Endothelial cell of umbilical vein (primary cell): ENCODE data around the gene APOL4. TPM values are rescaled to one million over a fixed set of nuclear protein-coding genes. Genes with fewer than 3 reads are reported as not detected.

ENCODE experiments used
- BruUV-seq: library from RNA; stranded (reverse); fragments of 400-500 nt; replicated peaks from 2 replicates; lab custom pipeline; 2021; lab: Mats Ljungman, UMichigan
- CTCF ChIA-PET: fragments of 300-600, 350-600 bp; sonication (Branson Sonifier 250); formaldehyde crosslinking; loops from one replicate; lab custom pipeline; 2021; ENCODE audit warnings: antibody characterized with exemption, inconsistent platforms; lab: Charles Lee
- POLR2A ChIA-PET: fragments of 300-600, 350-600 bp; sonication (Branson Sonifier 250); formaldehyde crosslinking; loops from one replicate; lab custom pipeline; 2021; ENCODE audit warnings: antibody characterized with exemption, inconsistent platforms; lab: Charles Lee
- DNase-seq: peaks from one replicate; pipeline ENCODE4 v3.0.0-alpha.2; 2011; ENCODE audit warnings: low read depth, low spot score
- FAIRE-seq: peaks from 2 replicates; lab custom pipeline; 2011; peaks lifted over from hg19 to GRCh38; lab: Jason Lieb, UNC
- H2AFZ ChIP-seq: 2 replicates; pipeline ENCODE4 v1.6.0; 2012; ENCODE audit warnings: low read depth, low read length, control low read depth, inconsistent platforms
- H3K27ac ChIP-seq: 2 replicates; pipeline ENCODE4 v1.5.1; 2011; ENCODE audit warnings: low read depth, mild to moderate bottlenecking, control low read depth, low read length, moderate library complexity; ENCODE audit not compliant: insufficient read depth
- H3K27me3 ChIP-seq, 2 experiments: 2 replicates each; pipeline versions ENCODE4 v1.6.0 to v1.6.1; 2011; ENCODE audit warnings: low read length in 2 of 2, mixed read lengths in 1 of 2; ENCODE audit not compliant: control insufficient read depth in 2 of 2, insufficient read depth in 2 of 2
- H3K36me3 ChIP-seq, 2 experiments: 2 replicates in 1 of 2; 3 replicates in 1 of 2; pipeline ENCODE4 v1.5.1; 2011; ENCODE audit warnings: low read length in 2 of 2, mild to moderate bottlenecking in 1 of 2, moderate library complexity in 1 of 2; ENCODE audit not compliant: control insufficient read depth in 2 of 2, insufficient read depth in 2 of 2; ENCODE audit errors: extremely low read depth in 1 of 2
- H3K4me1 ChIP-seq: 3 replicates; pipeline ENCODE4 v1.5.1; 2011; ENCODE audit warnings: mild to moderate bottlenecking, low read length; ENCODE audit not compliant: control insufficient read depth, insufficient read depth; ENCODE audit errors: extremely low read depth
- H3K4me2 ChIP-seq: 2 replicates; pipeline ENCODE4 v1.6.1; 2011; ENCODE audit warnings: low read length, control low read depth, mixed read lengths; ENCODE audit not compliant: insufficient read depth
- H3K4me3 ChIP-seq, 3 experiments: fragments of 200-600 bp in 1 of 3; sonication (generic), shearing (Covaris generic) in 1 of 3; replicated peaks in 1 of 3; 2 replicates each; pipeline ENCODE4 v1.5.1; 2011 to 2016; ENCODE audit warnings: control low read depth in 3 of 3, low read length in 3 of 3, mild to moderate bottlenecking in 2 of 3, inconsistent platforms in 1 of 3, low read depth in 1 of 3, moderate library complexity in 1 of 3; ENCODE audit not compliant: insufficient read depth in 1 of 3
- H3K79me2 ChIP-seq: 2 replicates; pipeline ENCODE4 v1.6.0; 2012; ENCODE audit warnings: low read length, inconsistent platforms; ENCODE audit not compliant: control insufficient read depth, insufficient read depth
- H3K9ac ChIP-seq: replicated peaks from 2 replicates; pipeline ENCODE3; 2011; ENCODE audit warnings: low read length, control low read depth; ENCODE audit not compliant: insufficient read depth; ENCODE audit errors: extremely low read depth
- H3K9me1 ChIP-seq: replicated peaks from 3 replicates; pipeline ENCODE4 v1.6.0; 2011; ENCODE audit warnings: mild to moderate bottlenecking, low read length; ENCODE audit not compliant: control insufficient read depth, insufficient read depth; ENCODE audit errors: extremely low read depth
- H3K9me3 ChIP-seq: replicated peaks from 2 replicates; pipeline ENCODE4 v1.5.1; 2012; ENCODE audit warnings: low read length, inconsistent platforms; ENCODE audit not compliant: control insufficient read depth, insufficient read depth
- H4K20me1 ChIP-seq: replicated peaks from 2 replicates; pipeline ENCODE3; 2011; ENCODE audit warnings: mild to moderate bottlenecking, low read length; ENCODE audit not compliant: control insufficient read depth, insufficient read depth; ENCODE audit errors: extremely low read depth
- CTCF ChIP-seq, 2 donors: IDR thresholded peaks; 1 replicate in 1 of 2; 2 replicates in 1 of 2; pipeline ENCODE4 v1.5.1; 2011; ENCODE audit warnings: low read length in 2 of 2, mild to moderate bottlenecking in 2 of 2, moderate library complexity in 2 of 2, control low read depth in 1 of 2, inconsistent platforms in 1 of 2, low read depth in 1 of 2; ENCODE audit not compliant: insufficient read depth in 1 of 2; ENCODE audit errors: extremely low read depth in 1 of 2
- EZH2 ChIP-seq: IDR thresholded peaks from 2 replicates; pipeline ENCODE4 v1.6.1; 2012; ENCODE audit warnings: borderline replicate concordance, low read depth, mild to moderate bottlenecking, moderate library complexity, low read length, inconsistent platforms; ENCODE audit not compliant: severe bottlenecking
- FOS ChIP-seq: IDR thresholded peaks from 2 replicates; pipeline ENCODE4 v1.6.1; 2011; ENCODE audit warnings: mild to moderate bottlenecking, low read length, moderate library complexity, borderline replicate concordance; ENCODE audit not compliant: insufficient read depth
- GATA2 ChIP-seq: IDR thresholded peaks from 2 replicates; pipeline ENCODE4 v1.7.0; 2011; ENCODE audit warnings: low read depth, mild to moderate bottlenecking, moderate library complexity, mixed read lengths, low read length; ENCODE audit not compliant: insufficient read length, insufficient read depth
- JUN ChIP-seq: IDR thresholded peaks from 2 replicates; pipeline ENCODE4 v1.6.1; 2011; ENCODE audit warnings: borderline replicate concordance, low read depth; ENCODE audit not compliant: insufficient read length, insufficient read depth
- MAX ChIP-seq: IDR thresholded peaks from 2 replicates; pipeline ENCODE4 v1.6.1; 2011; ENCODE audit not compliant: insufficient read depth, insufficient read length
- MYC ChIP-seq: IDR thresholded peaks from one replicate; pipeline ENCODE4 v1.6.1; 2011; ENCODE audit warnings: mild to moderate bottlenecking, low read depth, low read length
- POLR2A ChIP-seq: IDR thresholded peaks from 2 replicates; pipeline ENCODE4 v1.6.1; 2012; ENCODE audit warnings: low read depth, mild to moderate bottlenecking, control low read depth, low read length
- POLR2AphosphoS5 ChIP-seq: IDR thresholded peaks from 2 replicates; pipeline ENCODE4 v1.6.1; 2012; ENCODE audit warnings: low read depth, mild to moderate bottlenecking, control low read depth, low read length, moderate library complexity; ENCODE audit not compliant: insufficient read depth
- dilution Hi-C: fragments of 300-500 bp; cut with MboI; formaldehyde crosslinking; loops from one replicate; pipeline ENCODE4 v1.15.0; 2019; ENCODE audit warnings: low sequenced_read_pairs; ENCODE audit not compliant: extremely low pct_ligation_motif_present
- intact Hi-C: fragments of 100-400 bp; cut with micrococcal nuclease; formaldehyde crosslinking; loops from one replicate; pipeline ENCODE4 v1.10.0; 2022
- polyA plus RNA-seq, 4 experiments: library from polyadenylated mRNA; depleted of rRNA in 3 of 4; stranded (reverse) in 3 of 4; unstranded in 1 of 4; fragments of >200 nt; gene quantifications; 2 replicates each; pipeline versions ENCODE4 v1.2.1 to v1.2.3, GENCODE V29; 2011 to 2012; ENCODE audit warnings: missing spikeins in 1 of 4
- total RNA-seq: library from RNA; stranded (reverse); gene quantifications from 2 replicates; pipeline ENCODE4 v1.2.3, GENCODE V29; 2021

The APOL4 gene
- total and polyA plus RNA-seq, 2 donors (not counting 3 experiments of a cell fraction or from before 2014, with no cell fraction given), result 0.33 to 0.97 TPM

- no peaks in the 10 kb centered on the region for H3K9me3 ChIP-seq
- BruUV-seq, result no TSS peak
- H3K27me3 ChIP-seq, result peaks cover 12 to 20% of the 10 kb centered on the region in 2 experiments
- DNase-seq (peak; percentile 40), FAIRE-seq (peak; percentile 82)
- dilution Hi-C loops, result no loop called here
- H3K4me3 ChIP-seq, result no peak overlapping the region
- peaks cover 4% of the 10 kb centered on the region for H3K4me1 ChIP-seq
- no peak overlapping the region for H3K27ac ChIP-seq
- no peak overlapping the region for H3K9ac ChIP-seq
- no peaks in the 10 kb centered on the region for H3K36me3 ChIP-seq
- ChIA-PET POLR2A (no interaction called here), CTCF (interaction anchor here (1.8 to 4.7 kb wide), 2 partner anchors 26 to 75 kb away, joined by 5 to 26 read pairs; no protein-coding TSS in a partner anchor)
- no peaks in the 10 kb centered on the region for H3K9me1 ChIP-seq
- no peaks in the 10 kb centered on the region for H3K79me2 ChIP-seq
- intact Hi-C loops, result no loop called here
- peak overlapping the region; percentile 26 for H3K4me2 ChIP-seq
- H2AFZ ChIP-seq, result peak overlapping the region; percentile 56
- H4K20me1 ChIP-seq, result no peaks in the 10 kb centered on the region
- TF ChIP-seq MYC (no peak), JUN (no peak), MAX (no peak), POLR2A (no peak), CTCF (IDR thresholded peaks at IDR 0.05; ENCODE audit: extremely low read depth in 1 of 2, insufficient read depth in 1 of 2, low read depth in 1 of 2, low read length in 2 of 2) (no peak), FOS (no peak), POLR2AphosphoS5 (no peak), GATA2 (no peak), EZH2 (no peak)
Observed at GRCh38 chr22:36220451-36220921, 18.9 kb upstream of the APOL4 start.
